Measurements from ENCODE around the gene ZCRB1.
A peak's percentile ranks its signal among the peaks of the same experiment; 100 is the strongest.

ZCRB1 gene, protein sequence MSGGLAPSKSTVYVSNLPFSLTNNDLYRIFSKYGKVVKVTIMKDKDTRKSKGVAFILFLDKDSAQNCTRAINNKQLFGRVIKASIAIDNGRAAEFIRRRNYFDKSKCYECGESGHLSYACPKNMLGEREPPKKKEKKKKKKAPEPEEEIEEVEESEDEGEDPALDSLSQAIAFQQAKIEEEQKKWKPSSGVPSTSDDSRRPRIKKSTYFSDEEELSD

GRCh38 chr12:42325653-42326474 is at the start of gene ZCRB1, which contains the start of gene PPHLN1:
ZCRB1 (minus strand) TSS chr12:42326094; CDS start chr12:42324102, 1,992 bp downstream.
PPHLN1 (plus strand) TSS chr12:42326167; CDS start chr12:42335903, 9,736 bp downstream.
- H3K9me3 ChIP-seq (ENCODE audit: insufficient read depth, low read length), result no peaks in the 10 kb centered on the region
- H3K4me1 ChIP-seq (ENCODE audit: insufficient read depth, insufficient read length), result peaks cover 4% of the 10 kb centered on the region
- H3K27me3 ChIP-seq (ENCODE audit: insufficient read depth, insufficient read length), result no peaks in the 10 kb centered on the region
- TF ChIP-seq ZNF274 (IDR thresholded peaks at IDR 0.05; ENCODE audit: low read depth, low read length) (no peak), SUZ12 (IDR thresholded peaks at IDR 0.05; ENCODE audit: extremely low read depth, insufficient read depth, insufficient read length) (no peak), YY1 (IDR thresholded peaks at IDR 0.05; ENCODE audit: insufficient read depth, insufficient read length) (no peak)
- peak within 1 kb of the TSS; percentile 45 for H3K4me3 ChIP-seq (ENCODE audit: insufficient read length, low read depth)
- peak; percentile 76 for DNase-seq (ENCODE audit: low read depth, low spot score)
- H3K36me3 ChIP-seq (ENCODE audit: insufficient read depth, insufficient read length, low read length), result peaks cover 48% of the 10 kb centered on the region
- H3K9ac ChIP-seq (ENCODE audit: insufficient read length, low read depth), result peak within 1 kb of the TSS; percentile 61

DNA sequence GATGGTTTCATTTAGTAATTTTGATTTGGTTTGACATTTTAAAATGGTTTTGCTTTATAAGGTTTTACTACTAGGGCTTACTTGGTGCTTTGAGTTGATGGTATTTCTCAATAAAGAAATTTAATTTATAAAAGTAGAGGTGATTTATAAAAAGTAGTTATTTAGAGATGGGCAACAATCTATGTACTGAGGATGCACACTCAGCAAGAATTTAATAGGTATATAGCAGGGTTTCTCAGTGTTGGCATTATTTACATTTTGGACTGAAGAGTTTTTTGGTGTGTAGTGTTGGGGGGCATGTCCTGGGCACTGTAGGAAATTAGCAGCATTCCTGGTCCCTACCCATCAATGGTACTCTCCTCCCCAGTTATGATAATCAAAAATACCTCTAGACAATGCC is 47.8 kb upstream of the ZCRB1 start:
- Histone ChIP-seq H3K4me3 (ENCODE audit: insufficient read length, low read depth) (no peak overlapping the region), H3K27me3 (ENCODE audit: insufficient read depth, insufficient read length) (no peaks in the 10 kb centered on the region), H3K9me3 (ENCODE audit: insufficient read depth, low read length) (no peaks in the 10 kb centered on the region), H3K4me1 (ENCODE audit: insufficient read depth, insufficient read length) (no peaks in the 10 kb centered on the region), H3K9ac (ENCODE audit: insufficient read length, low read depth) (no peak overlapping the region), H3K36me3 (ENCODE audit: insufficient read depth, insufficient read length, low read length) (peaks cover 22% of the 10 kb centered on the region)
- no peak for DNase-seq (ENCODE audit: low read depth, low spot score)
- no peak for TF ChIP-seq ZNF274 (IDR thresholded peaks at IDR 0.05; ENCODE audit: low read depth, low read length)
- TF ChIP-seq SUZ12 (IDR thresholded peaks at IDR 0.05; ENCODE audit: extremely low read depth, insufficient read depth, insufficient read length), result no peak
- no peak for TF ChIP-seq YY1 (IDR thresholded peaks at IDR 0.05; ENCODE audit: insufficient read depth, insufficient read length)

DNA sequence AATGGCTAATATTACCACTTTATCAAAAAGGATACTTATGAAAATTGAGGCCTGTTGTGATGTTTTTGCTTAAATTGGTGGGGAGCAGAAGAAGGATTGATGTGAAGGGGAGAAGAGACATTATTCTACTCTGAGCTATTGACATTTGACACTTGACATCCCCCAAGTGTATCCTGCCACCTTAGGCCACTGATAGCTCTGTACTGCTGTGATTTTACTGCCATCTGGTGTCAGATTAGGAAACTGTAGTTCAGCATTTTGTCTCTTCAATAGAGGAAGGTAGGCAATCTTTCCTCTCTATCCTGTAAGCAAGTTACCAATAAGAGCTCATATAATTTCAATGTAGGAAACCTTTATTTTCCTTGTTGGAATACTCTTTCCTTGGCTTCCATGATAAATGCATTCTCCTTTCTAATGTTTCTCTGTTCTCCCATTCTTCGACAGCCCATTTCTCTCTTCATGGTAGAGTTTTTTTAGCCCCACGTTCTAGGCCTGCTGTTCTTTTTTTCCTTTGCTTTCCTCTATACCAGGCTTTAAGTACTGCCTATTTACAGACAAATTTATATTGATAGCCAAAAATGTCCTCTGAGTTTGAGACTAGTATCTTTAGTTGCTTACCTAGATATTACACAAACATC is 46.4 kb upstream of the ZCRB1 start:
- Histone ChIP-seq H3K36me3 (ENCODE audit: insufficient read depth, insufficient read length, low read length) (peaks cover 22% of the 10 kb centered on the region), H3K4me1 (ENCODE audit: insufficient read depth, insufficient read length) (no peaks in the 10 kb centered on the region), H3K9me3 (ENCODE audit: insufficient read depth, low read length) (no peaks in the 10 kb centered on the region), H3K4me3 (ENCODE audit: insufficient read length, low read depth) (no peak overlapping the region), H3K27me3 (ENCODE audit: insufficient read depth, insufficient read length) (no peaks in the 10 kb centered on the region), H3K9ac (ENCODE audit: insufficient read length, low read depth) (no peak overlapping the region)
- no peak for TF ChIP-seq SUZ12 (IDR thresholded peaks at IDR 0.05; ENCODE audit: extremely low read depth, insufficient read depth, insufficient read length)
- TF ChIP-seq ZNF274 (IDR thresholded peaks at IDR 0.05; ENCODE audit: low read depth, low read length), result no peak
- TF ChIP-seq YY1 (IDR thresholded peaks at IDR 0.05; ENCODE audit: insufficient read depth, insufficient read length), result no peak
- DNase-seq (ENCODE audit: low read depth, low spot score), result peak; percentile 51

DNA sequence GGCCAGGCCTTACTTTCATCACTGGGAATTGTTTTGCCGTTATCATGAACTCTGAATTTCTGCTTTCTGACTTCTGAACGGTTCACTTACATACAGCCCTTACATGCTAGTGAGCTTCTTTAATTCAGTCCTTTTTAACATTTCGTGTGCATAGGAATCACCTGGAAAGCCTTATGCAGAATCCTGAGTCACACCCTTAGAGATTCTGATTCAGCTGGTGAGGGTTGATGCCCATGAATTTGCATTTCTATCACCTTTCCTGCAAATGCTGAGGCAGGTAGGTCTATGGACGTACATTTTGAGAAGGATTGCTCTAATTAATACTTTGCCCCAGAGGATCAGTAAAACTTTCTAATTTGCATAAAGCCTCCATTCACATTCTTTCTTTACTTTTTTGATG is 44.1 kb upstream of the ZCRB1 start:
- no peak for TF ChIP-seq ZNF274 (IDR thresholded peaks at IDR 0.05; ENCODE audit: low read depth, low read length)
- no peak for TF ChIP-seq SUZ12 (IDR thresholded peaks at IDR 0.05; ENCODE audit: extremely low read depth, insufficient read depth, insufficient read length)
- no peak for TF ChIP-seq YY1 (IDR thresholded peaks at IDR 0.05; ENCODE audit: insufficient read depth, insufficient read length)
- no peaks in the 10 kb centered on the region for H3K4me1 ChIP-seq (ENCODE audit: insufficient read depth, insufficient read length)
- peaks cover 4% of the 10 kb centered on the region for H3K36me3 ChIP-seq (ENCODE audit: insufficient read depth, insufficient read length, low read length)
- H3K9me3 ChIP-seq (ENCODE audit: insufficient read depth, low read length), result no peaks in the 10 kb centered on the region
- peak; percentile 9 for DNase-seq (ENCODE audit: low read depth, low spot score)
- H3K27me3 ChIP-seq (ENCODE audit: insufficient read depth, insufficient read length), result no peaks in the 10 kb centered on the region
- H3K4me3 ChIP-seq (ENCODE audit: insufficient read length, low read depth), result no peak overlapping the region
- H3K9ac ChIP-seq (ENCODE audit: insufficient read length, low read depth), result no peak overlapping the region

DNA sequence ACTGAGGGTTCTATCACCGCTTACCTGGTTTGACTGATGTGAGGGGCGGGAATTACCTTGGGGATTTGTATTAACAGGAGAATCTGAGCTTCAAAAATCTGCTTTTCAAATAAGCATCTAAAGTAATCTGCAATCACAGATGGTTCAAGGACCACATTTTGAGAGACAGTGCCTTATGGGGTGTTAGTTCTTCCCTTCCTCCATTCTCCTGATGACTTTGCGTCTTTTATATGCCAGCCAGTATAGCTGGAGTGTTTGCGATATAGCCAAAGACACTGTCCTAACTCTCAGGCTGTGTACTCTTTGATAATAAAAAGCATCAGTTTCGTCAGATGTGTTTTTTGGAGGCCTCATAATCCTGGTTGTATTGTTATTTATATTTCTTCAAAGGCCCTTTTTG is 39.6 kb upstream of the ZCRB1 start:
- Histone ChIP-seq H3K9me3 (ENCODE audit: insufficient read depth, low read length) (no peaks in the 10 kb centered on the region), H3K4me3 (ENCODE audit: insufficient read length, low read depth) (no peak overlapping the region), H3K4me1 (ENCODE audit: insufficient read depth, insufficient read length) (no peaks in the 10 kb centered on the region), H3K36me3 (ENCODE audit: insufficient read depth, insufficient read length, low read length) (peaks cover 14% of the 10 kb centered on the region), H3K9ac (ENCODE audit: insufficient read length, low read depth) (no peak overlapping the region), H3K27me3 (ENCODE audit: insufficient read depth, insufficient read length) (no peaks in the 10 kb centered on the region)
- DNase-seq (ENCODE audit: low read depth, low spot score), result no peak
- TF ChIP-seq SUZ12 (IDR thresholded peaks at IDR 0.05; ENCODE audit: extremely low read depth, insufficient read depth, insufficient read length) (no peak), ZNF274 (IDR thresholded peaks at IDR 0.05; ENCODE audit: low read depth, low read length) (no peak), YY1 (IDR thresholded peaks at IDR 0.05; ENCODE audit: insufficient read depth, insufficient read length) (no peak)

DNA sequence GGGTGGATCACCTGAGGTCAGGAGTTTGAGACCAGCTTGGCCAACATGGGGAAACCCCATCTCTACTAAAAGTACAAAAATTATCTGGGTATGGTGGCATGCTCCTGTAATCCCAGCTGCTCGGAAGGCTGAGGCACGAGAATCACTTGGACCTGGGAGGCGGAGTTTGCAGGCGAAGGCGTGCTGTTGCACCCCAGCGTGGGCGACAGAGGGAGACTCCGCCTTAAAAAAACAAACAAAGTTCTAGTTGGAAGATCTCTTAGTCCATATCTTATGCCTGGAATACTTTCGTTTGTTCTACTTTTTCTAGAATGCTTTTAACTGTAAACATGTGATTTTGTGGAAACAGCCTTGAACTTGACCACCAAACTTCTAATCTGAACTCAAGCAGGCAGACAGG is 38.8 kb upstream of the ZCRB1 start:
- no peak for DNase-seq (ENCODE audit: low read depth, low spot score)
- no peak overlapping the region for H3K4me3 ChIP-seq (ENCODE audit: insufficient read length, low read depth)
- H3K36me3 ChIP-seq (ENCODE audit: insufficient read depth, insufficient read length, low read length), result peaks cover 14% of the 10 kb centered on the region
- H3K9me3 ChIP-seq (ENCODE audit: insufficient read depth, low read length), result no peaks in the 10 kb centered on the region
- H3K4me1 ChIP-seq (ENCODE audit: insufficient read depth, insufficient read length), result no peaks in the 10 kb centered on the region
- no peak overlapping the region for H3K9ac ChIP-seq (ENCODE audit: insufficient read length, low read depth)
- TF ChIP-seq SUZ12 (IDR thresholded peaks at IDR 0.05; ENCODE audit: extremely low read depth, insufficient read depth, insufficient read length), result no peak
- TF ChIP-seq YY1 (IDR thresholded peaks at IDR 0.05; ENCODE audit: insufficient read depth, insufficient read length), result no peak
- TF ChIP-seq ZNF274 (IDR thresholded peaks at IDR 0.05; ENCODE audit: low read depth, low read length), result no peak
- H3K27me3 ChIP-seq (ENCODE audit: insufficient read depth, insufficient read length), result no peaks in the 10 kb centered on the region

Measured in NT2/D1 (cell line).